Measurements from ENCODE around the gene ZBTB20.

Gene ZBTB20

DNA sequence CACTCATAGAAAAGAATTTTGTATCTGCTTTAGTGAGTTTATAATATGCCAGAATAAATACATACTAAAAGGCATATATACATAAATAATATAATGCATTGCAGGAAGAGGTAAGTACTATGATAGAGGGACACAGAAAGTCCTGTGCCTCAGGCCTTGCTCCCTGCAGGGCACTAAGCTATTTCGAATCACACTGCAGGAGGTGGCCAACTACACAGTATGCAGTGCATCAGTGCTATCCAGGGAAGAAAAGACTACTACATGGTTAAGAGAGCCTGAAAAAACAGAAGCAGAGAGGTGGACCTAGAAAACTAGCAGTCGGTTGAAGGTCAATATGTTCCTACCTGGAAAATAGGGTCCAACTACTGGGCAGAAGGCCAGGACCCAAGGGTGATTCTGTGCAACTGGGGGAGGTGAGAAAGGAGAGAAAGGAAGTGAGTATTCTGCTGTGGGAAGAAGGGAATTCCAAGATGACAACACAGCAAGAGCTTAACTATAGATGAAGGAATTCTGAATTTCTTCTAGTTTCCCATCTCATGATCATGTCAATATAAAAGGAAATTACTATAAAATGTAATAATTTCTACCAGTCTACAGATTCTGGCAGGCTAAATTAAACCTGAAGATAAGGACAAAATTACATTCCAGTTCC, 218.0 kb downstream of the ZBTB20 start:
- peak; percentile 4 for DNase-seq (ENCODE audit: low spot score)

DNA sequence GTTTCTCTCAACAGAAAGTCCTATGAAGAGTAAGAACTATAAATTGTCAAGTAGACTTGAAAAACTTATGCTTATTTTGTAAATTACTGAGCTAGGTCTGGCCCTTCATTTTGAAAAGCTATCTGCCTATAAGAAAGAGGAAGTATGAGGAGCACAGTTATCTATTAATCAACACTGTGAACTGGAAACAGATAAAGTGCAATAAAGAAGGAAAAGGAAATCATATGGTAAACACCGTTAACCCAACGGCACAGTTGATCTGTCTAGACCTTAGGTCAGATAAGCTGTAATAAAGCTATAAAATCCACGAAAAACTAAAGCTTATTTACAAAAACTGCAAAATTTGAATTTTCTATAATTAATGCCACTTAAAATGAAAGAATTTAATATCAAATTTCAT, 242.5 kb downstream of the ZBTB20 start:
- DNase-seq (ENCODE audit: low spot score) = no peak

DNA sequence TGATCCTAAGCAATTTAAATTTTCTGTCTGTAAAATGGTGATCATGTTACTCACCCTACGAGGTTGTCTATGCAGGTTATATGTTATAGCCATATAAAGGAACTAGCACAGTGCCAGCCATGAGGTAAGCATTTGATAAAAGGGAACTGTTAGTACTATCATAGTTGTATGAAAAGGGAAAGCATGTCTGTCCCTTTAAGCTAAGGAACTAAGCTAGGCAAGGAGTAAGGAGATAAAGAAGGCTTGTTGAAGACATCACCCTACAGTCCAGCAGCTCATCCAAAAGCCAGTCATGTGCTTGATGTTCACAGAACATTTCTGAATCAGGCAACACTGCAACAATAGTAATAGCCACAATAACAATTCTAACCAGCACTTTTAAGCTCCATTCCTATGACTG, 243.9 kb downstream of the ZBTB20 start:
- DNase-seq (ENCODE audit: low spot score) = no peak

DNA sequence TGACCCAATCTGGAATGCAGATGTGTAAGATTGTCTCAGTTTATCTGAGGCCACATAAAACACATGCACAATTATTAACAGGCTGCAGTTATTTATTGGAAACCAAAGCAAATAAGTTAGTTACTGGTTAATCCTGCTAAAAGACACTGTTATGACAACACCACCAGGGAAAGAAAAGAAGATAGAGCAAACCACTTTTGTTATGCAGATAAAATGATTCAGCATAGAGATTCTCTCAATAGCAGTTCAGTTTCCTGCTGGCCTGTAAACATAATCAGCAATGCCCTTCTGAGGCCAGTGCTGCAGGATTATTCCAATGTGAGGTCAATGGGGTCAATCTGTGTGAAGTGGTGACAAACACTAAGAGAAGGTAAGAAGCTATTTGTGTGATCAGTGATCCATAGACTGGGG, 244.4 kb downstream of the ZBTB20 start:
- no peak for DNase-seq (ENCODE audit: low spot score)

DNA sequence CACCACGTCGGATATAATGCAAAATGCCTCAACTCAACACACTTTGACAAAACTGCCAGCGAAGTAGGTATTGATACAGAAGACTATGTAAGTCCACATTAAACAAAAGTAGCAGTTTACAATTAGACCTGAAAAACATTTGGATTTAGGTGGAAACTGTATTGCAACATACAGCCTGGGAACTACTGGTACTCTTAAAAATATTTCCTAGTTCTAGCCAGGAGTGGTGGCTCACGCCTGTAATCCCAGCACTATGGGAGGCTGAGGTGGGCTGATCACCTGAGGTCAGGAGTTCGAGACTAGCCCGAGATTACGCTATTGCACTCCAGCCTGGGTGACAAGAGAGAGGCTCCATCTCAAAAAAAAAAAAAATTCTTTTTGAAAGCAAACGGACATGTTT, 246.2 kb downstream of the ZBTB20 start:
- no peak for DNase-seq (ENCODE audit: low spot score)

DNA sequence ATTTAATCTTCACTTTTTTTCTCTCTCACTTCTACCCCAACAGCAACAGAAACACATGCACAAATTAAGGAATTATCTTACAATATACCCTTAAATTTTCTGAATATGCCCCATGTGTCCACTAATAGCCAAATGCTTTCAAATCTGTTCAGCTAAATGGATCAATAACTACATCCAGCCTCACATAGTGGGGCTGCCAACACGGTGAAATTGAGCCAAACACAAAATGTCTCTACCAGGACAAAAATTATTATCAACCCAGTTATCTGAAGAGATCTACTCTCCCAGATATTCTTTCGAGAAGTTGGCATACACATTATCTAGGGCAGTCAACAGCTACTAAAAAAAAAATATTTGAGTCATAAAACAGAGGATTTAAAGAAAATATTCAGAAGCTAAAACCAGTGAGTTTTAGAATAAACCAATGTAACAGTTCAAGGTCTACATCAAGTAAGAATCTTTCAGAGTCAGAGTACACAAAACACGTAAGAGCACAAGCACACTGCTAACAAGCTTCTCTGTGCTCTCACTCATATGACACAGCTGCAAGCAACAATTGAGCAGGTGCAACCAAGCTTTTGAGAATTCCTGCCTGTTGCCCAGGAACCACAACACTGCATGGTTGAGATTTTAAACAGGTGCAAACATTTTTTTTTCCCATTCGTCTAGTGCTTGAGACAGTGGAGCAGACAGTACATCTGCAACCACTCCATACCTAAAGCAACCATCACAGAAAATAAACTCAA, 247.7 kb downstream of the ZBTB20 start:
- DNase-seq (ENCODE audit: low spot score) = no peak

DNA sequence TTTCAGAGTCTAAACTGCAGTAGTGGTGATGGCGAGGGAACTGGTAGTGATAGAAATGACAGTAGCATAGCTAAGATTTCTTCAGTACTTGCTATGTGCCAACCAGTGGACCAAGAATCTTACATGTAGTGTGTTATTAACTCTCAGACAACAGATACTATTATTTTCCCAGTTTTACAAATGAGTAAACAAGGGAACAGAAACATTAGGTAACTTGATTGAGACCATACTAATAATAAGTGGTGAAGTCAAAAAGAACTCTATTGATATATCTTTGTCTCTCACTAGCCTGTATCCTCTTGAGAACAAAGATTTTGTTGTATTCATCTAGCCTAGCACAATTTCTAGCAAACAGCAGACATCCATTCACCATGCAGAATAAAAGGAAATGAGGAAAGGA, 250.1 kb downstream of the ZBTB20 start:
- DNase-seq (ENCODE audit: low spot score) = no peak

DNA sequence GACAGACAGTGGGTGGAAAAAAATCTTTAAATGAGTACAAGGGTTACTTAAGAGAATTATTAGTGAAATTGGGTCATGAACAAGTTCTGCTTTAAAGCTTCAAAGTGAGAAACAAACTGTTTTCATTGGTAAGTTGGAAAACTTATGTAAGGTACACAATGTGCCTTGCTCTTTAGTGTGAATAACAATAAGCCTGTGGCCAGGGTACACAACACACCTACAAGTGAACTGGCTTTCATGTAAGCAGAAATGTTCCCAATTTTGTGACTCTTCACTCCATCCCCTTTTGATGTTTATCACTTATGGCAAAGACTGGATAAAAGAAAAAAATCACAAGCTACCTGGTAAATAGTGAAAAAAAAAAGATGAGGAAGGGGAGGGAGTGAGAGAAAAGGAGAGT, 253.7 kb downstream of the ZBTB20 start:
- DNase-seq (ENCODE audit: low spot score) = no peak

DNA sequence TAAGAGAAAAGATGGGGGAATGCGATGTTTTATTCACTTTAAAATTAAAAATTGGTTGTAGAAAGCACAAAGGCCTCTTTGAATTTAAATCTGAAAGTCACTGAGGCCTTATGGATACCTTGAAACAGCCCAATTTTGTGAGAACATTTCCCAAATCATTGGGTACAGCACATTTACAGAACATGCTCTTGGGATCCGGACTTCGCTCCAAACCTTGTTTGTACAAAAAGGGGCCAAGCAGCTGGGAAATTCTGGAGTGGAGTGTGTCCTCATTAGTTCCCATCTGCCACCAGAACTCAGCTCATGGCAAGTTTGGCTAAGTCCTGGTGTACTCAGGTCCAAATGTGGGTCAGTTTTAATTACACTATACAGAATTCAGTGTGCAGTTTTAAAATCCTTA, 254.2 kb downstream of the ZBTB20 start:
- DNase-seq (ENCODE audit: low spot score) = no peak

DNA sequence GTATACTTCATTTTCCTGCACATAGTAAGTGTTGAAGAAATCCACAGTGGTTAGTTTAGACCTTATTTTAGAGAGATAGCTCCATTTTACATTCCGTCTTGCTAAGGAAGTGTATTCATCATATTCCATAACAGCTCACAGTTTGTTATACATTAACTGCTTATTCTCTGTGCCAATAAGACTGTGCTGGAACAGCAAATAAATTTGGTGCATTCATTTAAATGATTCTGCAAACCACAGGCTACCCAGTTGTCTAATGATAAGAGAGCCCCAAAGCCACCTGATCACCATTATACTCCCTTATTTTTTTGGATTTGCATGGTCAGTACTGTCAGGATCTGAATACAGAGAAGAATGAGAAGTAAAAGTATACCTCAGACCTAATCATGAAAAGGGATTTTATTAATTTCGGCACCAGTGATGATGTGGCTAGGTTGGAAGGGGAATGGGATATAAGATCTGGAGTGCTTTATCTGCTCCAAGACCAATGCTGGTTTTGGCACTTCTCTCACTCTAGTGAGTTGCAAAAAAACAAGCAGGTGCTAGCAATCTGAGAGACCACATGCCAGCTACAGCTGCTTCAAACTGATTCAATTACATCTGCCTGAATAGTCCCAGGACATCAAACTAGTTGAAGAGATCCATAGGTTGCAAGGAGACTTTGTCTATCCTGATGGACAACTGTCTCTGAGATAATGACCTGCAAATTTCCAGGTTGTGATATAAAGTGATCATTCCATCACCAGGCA, 254.8 kb downstream of the ZBTB20 start:
- no peak for DNase-seq (ENCODE audit: low spot score)

DNA sequence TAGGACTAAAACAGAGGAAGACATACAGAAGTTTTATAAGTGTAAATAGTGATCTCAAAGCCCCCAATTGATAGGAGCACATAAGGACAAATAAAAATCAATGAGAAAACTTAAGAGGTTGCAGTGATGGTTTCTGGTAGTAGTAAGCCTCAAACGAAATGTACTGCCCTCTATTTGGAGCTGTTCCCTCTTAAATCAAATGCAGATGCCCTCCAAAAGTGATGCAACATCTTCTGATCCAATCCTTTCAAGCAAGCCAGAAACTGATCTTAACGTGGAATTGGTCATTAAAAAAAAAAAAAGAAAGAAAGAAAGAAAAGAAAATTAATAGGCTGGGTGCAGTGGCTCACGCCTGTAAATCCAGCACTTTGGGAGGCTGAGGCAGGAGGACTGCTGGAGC, 259.3 kb downstream of the ZBTB20 start:
- peak; percentile 73 for DNase-seq (ENCODE audit: low spot score)

DNA sequence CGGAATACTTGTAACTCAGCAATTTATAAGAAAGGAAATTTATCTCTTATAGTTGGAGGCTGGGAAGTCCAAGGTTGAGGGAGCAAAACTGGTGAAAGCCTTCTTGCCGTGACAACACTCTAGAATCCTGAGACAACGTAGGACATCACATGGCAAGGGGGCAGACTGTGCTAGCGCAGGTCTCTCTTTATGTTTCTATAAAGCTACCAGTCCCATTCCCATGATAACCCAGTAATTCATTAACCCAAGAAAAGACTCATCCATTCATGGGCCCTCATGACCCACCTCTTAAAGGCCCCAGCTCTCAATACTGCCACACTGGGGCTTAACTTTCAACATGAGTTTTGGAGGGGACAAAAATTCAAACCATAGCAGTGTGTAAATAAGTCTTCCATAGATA, 260.2 kb downstream of the ZBTB20 start:
- DNase-seq (ENCODE audit: low spot score) = no peak

DNA sequence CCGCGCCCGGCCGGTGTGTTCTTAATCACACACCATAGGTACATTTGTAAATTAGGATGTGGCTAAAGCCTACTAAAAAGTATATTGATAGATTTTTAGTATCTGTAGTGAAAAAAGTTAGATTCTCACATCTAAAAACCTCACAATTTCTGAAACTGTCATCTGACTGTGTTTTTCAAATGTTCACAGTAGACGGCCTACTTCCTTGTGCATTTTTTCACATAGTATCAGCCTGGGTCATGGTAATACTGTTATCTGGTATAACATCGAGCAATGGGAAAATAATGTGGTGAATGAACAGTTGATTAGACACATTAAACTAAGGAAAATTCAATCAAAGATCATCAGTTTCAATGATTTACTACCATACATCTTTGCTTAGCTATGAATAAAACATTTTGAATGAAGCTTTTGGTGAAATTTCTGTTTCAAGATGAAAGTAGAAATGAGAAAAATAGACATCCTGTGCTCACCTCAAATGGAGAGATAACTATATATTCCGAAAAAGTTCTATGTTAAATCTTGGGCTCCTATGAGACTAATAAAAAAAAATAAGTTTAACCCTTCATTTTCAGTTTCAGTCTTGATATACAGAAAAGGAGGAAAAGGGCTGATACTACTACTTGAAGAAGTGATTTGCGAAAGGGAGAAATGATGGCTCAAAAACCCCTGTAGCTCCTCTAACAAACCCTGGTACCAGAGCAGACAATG, 262.7 kb downstream of the ZBTB20 start:
- DNase-seq (ENCODE audit: low spot score) = no peak

DNA sequence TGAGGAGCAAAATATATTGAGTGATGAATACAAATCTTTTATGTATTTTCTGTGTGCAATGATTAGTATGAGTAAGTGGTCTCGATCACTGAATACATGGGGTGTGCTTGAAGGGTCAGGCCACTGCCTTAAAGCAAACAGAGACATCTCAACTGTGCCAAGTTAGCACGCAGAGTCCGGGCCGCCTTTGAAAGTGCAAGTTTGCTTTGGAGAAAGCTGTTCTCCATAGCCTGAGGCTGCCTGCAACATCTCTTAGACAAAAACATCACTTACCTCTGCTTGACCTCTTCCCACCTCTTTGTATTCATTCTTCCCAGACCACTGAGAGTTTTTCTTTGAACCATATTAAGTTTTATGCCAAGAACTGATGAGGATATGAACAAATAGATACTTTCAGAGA, 267.0 kb downstream of the ZBTB20 start:
- no peak for DNase-seq (ENCODE audit: low spot score)

DNA sequence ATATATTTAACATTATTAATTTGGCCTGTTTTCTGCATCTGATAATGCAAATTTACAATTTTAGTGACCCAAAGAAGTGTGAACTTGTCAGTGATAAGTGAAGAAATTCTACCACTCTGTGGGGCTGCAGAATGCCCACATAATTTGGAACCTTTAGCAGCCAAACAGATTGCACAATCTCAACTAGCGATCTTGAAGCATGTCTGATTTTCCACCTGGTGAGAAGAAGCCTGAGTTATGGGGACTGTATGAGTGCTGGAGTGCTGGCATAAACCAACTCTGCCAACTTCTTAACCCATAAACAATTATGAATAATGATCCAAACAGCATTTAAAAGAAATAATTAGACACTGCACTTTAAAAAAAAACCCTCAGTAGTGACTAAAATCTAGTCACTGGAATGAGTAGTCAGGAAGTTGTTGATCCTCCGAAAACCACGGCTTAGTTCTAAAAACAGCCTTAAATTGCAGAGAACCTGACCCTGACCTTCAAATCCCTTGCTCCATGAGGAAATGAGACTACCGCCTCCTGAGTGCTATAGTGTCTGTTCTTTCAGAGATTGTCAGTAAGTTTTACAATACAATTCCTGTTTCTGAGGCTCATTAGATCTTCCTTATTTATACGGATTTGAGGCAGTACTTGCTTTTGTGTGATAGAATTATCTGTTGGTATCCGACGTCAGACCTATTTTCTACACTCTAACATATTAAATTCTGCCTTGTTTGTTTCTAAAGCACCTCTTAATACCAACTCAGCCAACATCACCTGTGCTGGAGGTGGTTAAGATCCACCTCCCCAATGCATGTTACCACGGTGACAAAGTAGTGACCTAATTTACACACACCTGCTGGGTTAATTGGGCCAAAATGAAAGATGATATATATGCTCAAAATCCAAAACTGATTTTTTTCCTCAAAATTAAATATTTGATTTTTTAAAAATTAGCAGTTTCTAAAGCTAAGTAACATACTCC, 267.7 kb downstream of the ZBTB20 start:
- DNase-seq (ENCODE audit: low spot score) = peak; percentile 22

DNA sequence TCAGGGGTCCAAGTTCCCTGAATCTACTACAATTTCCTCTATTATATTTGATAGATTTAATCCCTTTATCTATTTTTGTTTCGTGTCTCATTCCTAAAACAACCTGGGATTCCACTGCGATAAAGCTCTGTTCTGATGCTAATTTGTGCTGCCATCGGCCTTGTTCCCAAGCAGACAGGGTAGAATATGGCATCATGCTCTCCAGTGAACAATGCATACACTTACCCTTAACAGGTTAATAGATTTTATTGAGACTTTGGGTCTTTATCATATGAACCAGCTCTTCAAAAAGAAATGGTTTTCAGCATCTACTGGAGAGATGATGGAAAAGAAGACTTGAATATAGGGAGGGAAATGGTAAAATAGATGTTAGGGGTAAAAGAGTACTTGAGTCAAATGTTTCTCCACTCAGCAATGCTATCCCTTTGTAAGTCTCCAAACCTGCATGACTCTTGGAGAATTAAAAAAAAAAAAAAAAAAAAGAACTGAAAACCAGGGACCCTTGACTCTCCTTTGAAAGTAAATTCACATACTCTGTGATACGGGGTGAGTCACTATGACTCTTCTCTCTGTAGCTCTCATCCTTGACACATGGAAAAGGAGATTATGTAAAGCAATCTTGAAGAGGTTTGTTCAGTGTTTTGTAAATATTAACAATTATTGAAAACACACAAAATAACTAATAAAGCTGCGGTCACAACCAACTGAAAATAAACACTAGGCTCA, 268.8 kb downstream of the ZBTB20 start:
- no peak for DNase-seq (ENCODE audit: low spot score)

DNA sequence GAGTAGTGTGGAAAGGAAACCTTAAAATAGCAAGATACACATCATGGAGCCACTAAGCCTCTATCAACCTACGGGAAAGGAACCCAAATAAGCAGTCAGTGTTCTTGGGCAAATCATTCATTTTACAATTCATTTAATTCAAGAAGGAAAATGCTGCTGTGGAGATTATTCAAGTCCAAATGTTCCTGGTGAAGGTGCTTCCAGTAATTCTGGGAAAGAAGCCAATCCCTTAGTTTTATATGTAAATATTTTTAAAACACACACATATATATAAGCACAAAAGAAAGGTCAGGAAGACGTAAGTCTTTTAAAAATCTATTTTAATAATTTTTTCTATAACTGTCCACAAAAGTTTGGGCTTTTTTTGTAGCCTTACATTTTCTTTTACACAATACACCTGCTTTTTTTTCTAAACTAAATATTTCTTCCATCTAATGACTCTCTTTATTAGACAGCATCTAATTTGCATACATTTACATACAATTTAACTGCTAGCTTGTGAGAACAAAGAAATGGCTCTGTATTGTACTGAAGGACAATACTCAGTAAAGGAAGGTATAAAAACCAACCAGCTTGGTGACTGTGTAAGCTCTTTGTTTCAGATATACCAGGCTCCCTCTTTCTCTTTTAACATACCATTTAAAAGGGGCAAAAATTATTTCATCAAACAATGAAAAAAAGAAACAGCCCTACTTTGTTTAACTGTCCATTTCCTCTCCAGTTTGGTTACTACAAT, 269.5 kb downstream of the ZBTB20 start:
- DNase-seq (ENCODE audit: low spot score) = no peak

DNA sequence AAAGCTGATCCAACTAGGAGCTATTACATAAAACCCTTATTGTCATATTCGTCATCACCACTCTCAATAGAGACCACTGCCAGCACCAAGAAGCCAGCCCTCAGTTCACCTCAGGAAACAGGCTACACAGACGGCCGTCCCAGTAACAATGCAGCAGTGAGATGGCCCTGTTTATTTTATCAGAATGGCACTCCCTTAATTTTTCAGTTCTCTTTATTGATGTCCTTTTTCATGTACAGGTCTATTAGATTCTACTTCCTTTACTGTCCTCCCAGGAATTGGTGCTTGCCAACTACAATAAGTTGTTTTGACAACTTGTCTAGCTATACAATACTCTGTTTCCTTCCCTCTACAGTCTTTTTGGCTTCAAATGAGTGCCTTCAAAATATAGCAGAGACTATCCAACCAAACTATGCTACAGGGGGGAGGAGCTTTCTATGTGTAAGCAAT, 272.5 kb downstream of the ZBTB20 start:
- no peak for DNase-seq (ENCODE audit: low spot score)

DNA sequence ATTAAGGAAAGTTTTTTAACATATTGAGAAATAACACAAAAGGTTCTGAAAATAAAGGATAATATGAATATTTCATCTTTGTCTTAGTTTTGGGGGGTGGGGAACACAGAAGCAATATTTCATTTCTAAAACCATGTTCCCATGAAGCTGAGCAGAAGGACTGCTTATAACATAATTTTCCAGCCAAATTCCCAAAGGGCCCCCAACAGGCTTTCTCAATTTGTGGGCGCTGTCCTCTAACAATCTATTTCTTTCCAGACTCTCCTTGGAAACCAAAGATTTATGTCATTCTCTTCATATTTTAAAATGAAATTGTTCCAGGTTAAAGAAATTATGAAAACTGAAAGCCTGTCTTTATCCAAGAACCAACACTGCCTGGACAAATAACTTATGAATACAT, 273.5 kb downstream of the ZBTB20 start:
- no peak for DNase-seq (ENCODE audit: low spot score)

DNA sequence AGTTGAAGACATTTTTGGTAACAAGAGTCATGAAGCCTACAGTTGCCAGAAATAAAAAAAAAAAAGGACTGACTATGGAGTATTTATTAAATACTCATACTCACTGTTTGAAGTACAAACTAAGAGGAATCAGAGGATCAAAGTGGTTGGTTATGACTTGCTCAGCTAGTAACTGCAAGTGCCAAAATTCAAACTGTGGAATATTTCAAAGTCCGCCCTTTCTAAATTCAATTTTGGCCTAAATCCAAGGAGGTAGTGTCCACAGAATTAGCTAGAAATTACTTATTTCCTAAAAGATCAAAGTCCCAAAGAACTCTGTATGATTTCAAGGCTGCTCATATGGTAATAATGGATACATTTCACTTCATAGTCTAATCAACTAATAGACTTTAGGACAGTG, 274.5 kb downstream of the ZBTB20 start:
- no peak for DNase-seq (ENCODE audit: low spot score)

Measured in AG20443 (cell line).